SIG-M5 treated with dmso at 0.1 percent for 504 hours (cell line): ENCODE results near the gene PRKAA2.

Experiments used
- DNase-seq: peaks from one replicate; lab custom pipeline; 2025; ENCODE audit not compliant: unreplicated experiment; lab: John Stamatoyannopoulos, UW

Gene PRKAA2

GRCh38 chr1:56712150-56712549 is 67.0 kb downstream of the PRKAA2 start:
- DNase-seq = no peak

GRCh38 chr1:56713112-56713511 is 68.0 kb downstream of the PRKAA2 start:
- no peak for DNase-seq

- no peak for DNase-seq
Measured at GRCh38 chr1:56715156-56715555, 70.0 kb downstream of the PRKAA2 start.

- DNase-seq = no peak
Measured at GRCh38 chr1:56719171-56719570, 74.1 kb downstream of the PRKAA2 start.

GRCh38 chr1:56726706-56727105 is 81.6 kb downstream of the PRKAA2 start:
- DNase-seq = no peak

GRCh38 chr1:56728964-56729363 is 83.8 kb downstream of the PRKAA2 start:
- no peak for DNase-seq

- DNase-seq = no peak
Measured at GRCh38 chr1:56745231-56745630, 100.1 kb downstream of the PRKAA2 start.

GRCh38 chr1:56754708-56755479 is 109.8 kb downstream of the PRKAA2 start:
- DNase-seq = no peak

- no peak for DNase-seq
Measured at GRCh38 chr1:56755911-56756310, 110.8 kb downstream of the PRKAA2 start.

- peak; percentile 2 for DNase-seq
Measured at GRCh38 chr1:56758135-56758534, 113.0 kb downstream of the PRKAA2 start.

- DNase-seq = no peak
Measured at GRCh38 chr1:56758794-56759193, 113.7 kb downstream of the PRKAA2 start.
